Right lobe of liver (tissue), 6 donors: ENCODE data around the gene NUAK1. TPM values are rescaled to one million over a fixed set of nuclear protein-coding genes. Genes with fewer than 3 reads are reported as not detected.

Source experiments
- ATAC-seq, 4 donors: fragments of 200-7000 bp; cut with Tn5 transposase; one replicate each; pipeline ENCODE4 v1.9.1; 2020; ENCODE audit warnings: mild to moderate bottlenecking in 4 of 4, moderate library complexity in 4 of 4
- DNase-seq, 3 donors: peaks; one replicate each; pipeline ENCODE4 v3.0.0-alpha.2; 2020
- H3K27ac ChIP-seq, 3 donors: fragments of 200-600 bp; one replicate each; pipeline ENCODE4 v1.8.0; 2022
- H3K27me3 ChIP-seq, 2 donors: fragments of 200-600 bp; one replicate each; pipeline ENCODE4 v1.8.0; 2022
- H3K36me3 ChIP-seq, 4 donors: fragments of 200-600 bp; sonication (generic) in 1 of 4; one replicate each; pipeline versions ENCODE4 v1.5.1 to v1.8.0; 2017 to 2022; ENCODE audit warnings: control low read depth in 1 of 4
- H3K4me1 ChIP-seq, 4 donors: fragments of 200-600 bp; sonication (generic) in 1 of 4; one replicate each; pipeline versions ENCODE4 v1.5.1 to v1.8.0; 2017 to 2022; ENCODE audit warnings: control low read depth in 1 of 4
- H3K4me3 ChIP-seq, 3 donors: fragments of 200-600 bp; one replicate each; pipeline ENCODE4 v1.8.0; 2022
- H3K9me3 ChIP-seq, 4 donors: fragments of 200-600 bp; sonication (generic) in 1 of 4; one replicate each; pipeline versions ENCODE4 v1.5.1 to v1.8.0; 2017 to 2022; ENCODE audit warnings: control low read depth in 1 of 4
- CTCF ChIP-seq, 4 donors: fragments of 200-600 bp in 3 of 4; fragments of 450-650 bp in 1 of 4; IDR thresholded peaks; one replicate each; pipeline versions ENCODE4 v1.5.1 to v1.8.0; 2016 to 2022; ENCODE audit warnings: antibody characterized with exemption in 4 of 4, mild to moderate bottlenecking in 2 of 4
- POLR2A ChIP-seq: fragments of 450-650 bp; IDR thresholded peaks from one replicate; pipeline ENCODE4 v1.6.1; 2017; ENCODE audit warnings: antibody characterized with exemption, mild to moderate bottlenecking
- WGBS: methylation state at CpG from one replicate; pipeline ENCODE4 v1.1.6; 2018; ENCODE audit warnings: low coverage, low lambda C conversion rate; ENCODE audit not compliant: insufficient coverage; ENCODE audit errors: missing lambda C conversion rate; 5-methylcytosine and 5-hydroxymethylcytosine counted together
- intact Hi-C, 2 donors: fragments of 100-400 bp; cut with DNase I; formaldehyde crosslinking; loops; one replicate each; pipeline versions ENCODE4 v1.11.2 to v1.14.1; 2022
- total RNA-seq, 6 experiments: library from RNA; depleted of rRNA in 2 of 6; stranded (reverse); fragments of >200 nt in 2 of 6; fragmentation: NEBNext Ultra II Directional in 3 of 6; extraction: Animal tissue kit (Norgen Biotek cat#: 25700) in 3 of 6; gene quantifications; one replicate each; pipeline versions ENCODE4 v1.1.0 to v1.2.4, GENCODE V29; 2016 to 2023
- donor health status: DM: no; HTN: yes; CAD: no.
- donor health status: DM: no; HTN: no; CAD: no.
- donor health status: DM: no; HTN: no; CAD: no.
- donor health status: DM: no; HTN: yes; CAD: no.
- donor health status: DM: no; HTN: yes; CAD: no.

Gene NUAK1
- total RNA-seq, 6 experiments from 2014 or later: 2.0 to 11.0 (median 3.5) TPM

- intact Hi-C loops: loop anchor here in 1 of 2 donors (10.0 kb wide), 1 partner anchor 97 kb away; no protein-coding TSS in a partner anchor
- WGBS: 24% methylated on average over 5 of the region's 5 CpGs
- TF ChIP-seq CTCF (IDR thresholded peaks at IDR 0.05): no peak
- TF ChIP-seq POLR2A: no peak
- H3K36me3 ChIP-seq: no peaks in the 10 kb centered on the region
- H3K9me3 ChIP-seq: no peaks in the 10 kb centered on the region
- no peaks in the 10 kb centered on the region for H3K27me3 ChIP-seq
- peaks cover 0 to 43% (median 18%) of the 10 kb centered on the region in 4 donors for H3K4me1 ChIP-seq
- ATAC-seq (peak in 3 of 4 donors; percentile 7 to 41 (median 35)), DNase-seq (no peak)
- H3K4me3 ChIP-seq: no peak overlapping the region
- peak overlapping the region in 1 of 3 donors; percentile 17 for H3K27ac ChIP-seq
Observed at GRCh38 chr12:106131676-106132075, 7.1 kb downstream of the NUAK1 start.

- no peak overlapping the region for H3K4me3 ChIP-seq
- H3K27me3 ChIP-seq: no peaks in the 10 kb centered on the region
- H3K27ac ChIP-seq: no peak overlapping the region
- H3K9me3 ChIP-seq: no peaks in the 10 kb centered on the region
- H3K4me1 ChIP-seq: peaks cover 0 to 42% (median 17%) of the 10 kb centered on the region in 4 donors
- intact Hi-C loops: loop anchor here in 1 of 2 donors (10.0 kb wide), 1 partner anchor 96 kb away; no protein-coding TSS in a partner anchor
- DNase-seq: no peak
- no CpG with 5 or more reads among the region's 8 CpGs for WGBS
- no peak for ATAC-seq
- H3K36me3 ChIP-seq: no peaks in the 10 kb centered on the region
- no peak for TF ChIP-seq CTCF (IDR thresholded peaks at IDR 0.05)
- TF ChIP-seq POLR2A: no peak
Observed at GRCh38 chr12:106130474-106131113, 8.2 kb downstream of the NUAK1 start.

- 76% methylated on average over 7 of the region's 11 CpGs for WGBS
- TF ChIP-seq POLR2A: no peak
- no peak for TF ChIP-seq CTCF (IDR thresholded peaks at IDR 0.05)
- H3K27ac ChIP-seq: no peak overlapping the region
- no peaks in the 10 kb centered on the region for H3K27me3 ChIP-seq
- no peak for DNase-seq
- intact Hi-C loops: no loop called here
- H3K9me3 ChIP-seq: no peaks in the 10 kb centered on the region
- no peak for ATAC-seq
- H3K4me1 ChIP-seq: peaks cover 0 to 33% (median 9%) of the 10 kb centered on the region in 4 donors
- H3K4me3 ChIP-seq: no peak overlapping the region
- no peaks in the 10 kb centered on the region for H3K36me3 ChIP-seq
Observed at GRCh38 chr12:106128585-106129328, 10.0 kb downstream of the NUAK1 start.

GRCh38 chr12:106127338-106128126 lies 11.2 kb downstream of the NUAK1 start:
- no peaks in the 10 kb centered on the region for H3K27me3 ChIP-seq
- no peaks in the 10 kb centered on the region for H3K9me3 ChIP-seq
- no peak overlapping the region for H3K27ac ChIP-seq
- 45% methylated on average over 6 of the region's 10 CpGs for WGBS
- H3K4me1 ChIP-seq: peaks cover 0 to 39% (median 15%) of the 10 kb centered on the region in 4 donors
- no peak for TF ChIP-seq CTCF (IDR thresholded peaks at IDR 0.05)
- TF ChIP-seq POLR2A: no peak
- intact Hi-C loops: no loop called here
- no peak overlapping the region for H3K4me3 ChIP-seq
- H3K36me3 ChIP-seq: no peaks in the 10 kb centered on the region
- ATAC-seq (peak in 1 of 4 donors; percentile 21), DNase-seq (no peak)
